PC-9 (cell line): ENCODE measurements around the gene CR1. TPM values are rescaled to one million over a fixed set of nuclear protein-coding genes. Genes with fewer than 3 reads are reported as not detected.

Experiments used
- BruUV-seq: library from RNA; stranded (reverse); fragments of 400-500 nt; replicated peaks from 2 replicates; lab custom pipeline; 2021; lab: Mats Ljungman, UMichigan
- CTCF ChIA-PET: fragments of 300-600 bp; sonication (Branson Sonifier 250); formaldehyde crosslinking; loops from one replicate; lab custom pipeline; 2022; ENCODE audit warnings: antibody characterized with exemption; lab: Charles Lee
- POLR2A ChIA-PET: fragments of 300-600 bp; sonication (Branson Sonifier 250); formaldehyde crosslinking; loops from one replicate; lab custom pipeline; 2022; ENCODE audit warnings: antibody characterized with exemption; ENCODE audit not compliant: unreplicated experiment; lab: Charles Lee
- DNase-seq, 2 experiments: peaks; one replicate each; pipeline versions ENCODE4 v3.0.0 to v3.0.0-alpha.2; 2015 to 2022; ENCODE audit warnings: mixed read lengths in 1 of 2
- H2AFZ ChIP-seq: fragments of 200-600 bp; sonication (generic); 2 replicates; pipeline ENCODE4 v1.8.1; 2017; ENCODE audit warnings: antibody characterized with exemption
- H3F3A ChIP-seq: fragments of 200-600 bp; sonication (generic); 2 replicates; pipeline ENCODE4 v1.8.1; 2017; ENCODE audit warnings: antibody characterized with exemption, mild to moderate bottlenecking, low read depth; ENCODE audit not compliant: insufficient read depth
- H3K27ac ChIP-seq: fragments of 200-600 bp; sonication (generic); 2 replicates; pipeline ENCODE4 v1.6.1; 2016; ENCODE audit warnings: mixed run types
- H3K27me3 ChIP-seq: fragments of 200-600 bp; sonication (generic); 2 replicates; pipeline ENCODE4 v1.6.1; 2016; ENCODE audit warnings: low read depth, mixed run types; ENCODE audit not compliant: insufficient read depth
- H3K36me3 ChIP-seq: fragments of 200-600 bp; sonication (generic); 2 replicates; pipeline ENCODE4 v1.6.1; 2016; ENCODE audit warnings: low read depth, mixed run types
- H3K4me1 ChIP-seq: fragments of 200-600 bp; sonication (generic); replicated peaks from 2 replicates; pipeline ENCODE4 v1.6.1; 2016; ENCODE audit warnings: mixed run types; ENCODE audit not compliant: insufficient read depth
- H3K4me2 ChIP-seq: fragments of 200-600 bp; sonication (generic); 2 replicates; pipeline ENCODE4 v1.6.1; 2017; ENCODE audit warnings: mixed run types
- H3K4me3 ChIP-seq: fragments of 200-600 bp; sonication (generic); 2 replicates; pipeline ENCODE4 v1.6.1; 2016; ENCODE audit warnings: mixed run types
- H3K79me2 ChIP-seq: fragments of 200-600 bp; sonication (generic); 2 replicates; pipeline ENCODE4 v1.6.1; 2017; ENCODE audit warnings: low read depth, mixed run types
- H3K9me2 ChIP-seq: fragments of 200-600 bp; sonication (generic); 2 replicates; pipeline ENCODE4 v1.8.1; 2017; ENCODE audit warnings: mild to moderate bottlenecking; ENCODE audit not compliant: insufficient read depth
- H3K9me3 ChIP-seq: fragments of 200-600 bp; sonication (generic); 2 replicates; pipeline ENCODE4 v1.8.1; 2016; ENCODE audit warnings: low read depth; ENCODE audit not compliant: insufficient read depth
- H4K20me1 ChIP-seq: fragments of 200-600 bp; sonication (generic); 2 replicates; pipeline ENCODE4 v1.8.1; 2017; ENCODE audit not compliant: insufficient read depth
- CTCF ChIP-seq: fragments of 200-600 bp; sonication (generic); conservative IDR thresholded peaks from 2 replicates; pipeline ENCODE4 v1.6.1; 2017; ENCODE audit warnings: mixed run types, antibody characterized with exemption, mild to moderate bottlenecking, moderate library complexity
- EZH2 ChIP-seq: fragments of 200-600 bp; sonication (generic); IDR thresholded peaks from 2 replicates; pipeline ENCODE4 v1.8.0; 2017; ENCODE audit warnings: antibody characterized with exemption, low read depth
- intact Hi-C: fragments of 100-400 bp; cut with micrococcal nuclease; formaldehyde crosslinking; loops from one replicate; pipeline ENCODE4 v1.10.0; 2022; ENCODE audit not compliant: unreplicated experiment
- total RNA-seq: library from RNA; stranded (reverse); gene quantifications from 2 replicates; pipeline ENCODE4 v1.2.3, GENCODE V29; 2021

CR1 gene
- total RNA-seq, 1 experiment from 2014 or later, result not detected

GRCh38 chr1:207502726-207503125 lies 6.8 kb downstream of the CR1 start:
- POLR2A ChIA-PET, result no interaction called here
- no TSS peak for BruUV-seq

GRCh38 chr1:207503950-207504349 lies 8.0 kb downstream of the CR1 start:
- BruUV-seq, result no TSS peak
- H3K9me2 ChIP-seq, result no peaks in the 10 kb centered on the region
- no peak overlapping the region for H2AFZ ChIP-seq
- no peaks in the 10 kb centered on the region for H3F3A ChIP-seq
- no peak overlapping the region for H3K4me2 ChIP-seq
- no peaks in the 10 kb centered on the region for H3K36me3 ChIP-seq
- H3K27ac ChIP-seq, result no peak overlapping the region
- ChIA-PET CTCF (no interaction called here), POLR2A (no interaction called here)
- H4K20me1 ChIP-seq, result no peaks in the 10 kb centered on the region
- TF ChIP-seq EZH2 (no peak), CTCF (no peak)
- no peak overlapping the region for H3K4me3 ChIP-seq
- H3K27me3 ChIP-seq, result peaks cover 36% of the 10 kb centered on the region
- H3K4me1 ChIP-seq, result no peaks in the 10 kb centered on the region
- no peak for DNase-seq
- no peaks in the 10 kb centered on the region for H3K79me2 ChIP-seq
- H3K9me3 ChIP-seq, result no peaks in the 10 kb centered on the region
- intact Hi-C loops, result no loop called here

More at GRCh38 chr1:207502726-207503125, 6.8 kb downstream of the CR1 start:
- Histone ChIP-seq H3K4me2 (no peak overlapping the region), H3K9me2 (no peaks in the 10 kb centered on the region), H4K20me1 (no peaks in the 10 kb centered on the region), H3K36me3 (no peaks in the 10 kb centered on the region), H3F3A (no peaks in the 10 kb centered on the region), H2AFZ (no peak overlapping the region), H3K4me1 (no peaks in the 10 kb centered on the region), H3K9me3 (no peaks in the 10 kb centered on the region), H3K27me3 (peaks cover 36% of the 10 kb centered on the region), H3K4me3 (no peak overlapping the region), H3K79me2 (no peaks in the 10 kb centered on the region), H3K27ac (no peak overlapping the region)
- CTCF ChIA-PET, result no interaction called here
- intact Hi-C loops, result no loop called here
- TF ChIP-seq CTCF, result no peak
- TF ChIP-seq EZH2, result no peak
- no peak for DNase-seq

GRCh38 chr1:207504438-207504837 lies 8.5 kb downstream of the CR1 start:
- Histone ChIP-seq H3K4me2 (no peak overlapping the region), H3K9me3 (no peaks in the 10 kb centered on the region), H3K4me1 (no peaks in the 10 kb centered on the region), H3K9me2 (no peaks in the 10 kb centered on the region), H3K36me3 (no peaks in the 10 kb centered on the region), H3K79me2 (no peaks in the 10 kb centered on the region), H2AFZ (no peak overlapping the region), H3F3A (no peaks in the 10 kb centered on the region), H3K27ac (no peak overlapping the region), H4K20me1 (no peaks in the 10 kb centered on the region), H3K27me3 (peaks cover 36% of the 10 kb centered on the region), H3K4me3 (no peak overlapping the region)
- intact Hi-C loops, result no loop called here
- BruUV-seq, result no TSS peak
- no peak for DNase-seq
- ChIA-PET POLR2A (no interaction called here), CTCF (no interaction called here)
- TF ChIP-seq CTCF (no peak), EZH2 (no peak)
